K562 (cell line): ENCODE data around the gene DCAF12. TPM values are rescaled to one million over a fixed set of nuclear protein-coding genes. Genes with fewer than 3 reads are reported as not detected.

ENCODE experiments used
- CHCHD3 ChIP-seq: fragments of 250-450 bp; sonication (Bioruptor Pico); IDR thresholded peaks from 2 replicates; pipeline ENCODE4 v2.1.2; 2022; ENCODE audit warnings: mild to moderate bottlenecking
- DLX4 ChIP-seq: fragments of 250-450 bp; sonication (Bioruptor Pico); IDR thresholded peaks from 2 replicates; pipeline ENCODE4 v1.6.1; 2021; ENCODE audit warnings: mild to moderate bottlenecking
- E2F6 ChIP-seq, 2 experiments: IDR thresholded peaks; 2 replicates each; pipeline ENCODE4 v1.6.1; 2011; ENCODE audit warnings: borderline replicate concordance in 1 of 2, control low read depth in 1 of 2, low read depth in 1 of 2, low read length in 1 of 2, mild to moderate bottlenecking in 1 of 2, mixed read lengths in 1 of 2, moderate library complexity in 1 of 2; ENCODE audit not compliant: insufficient read depth in 1 of 2, insufficient read length in 1 of 2, poor library complexity in 1 of 2, severe bottlenecking in 1 of 2; ENCODE audit errors: extremely low read depth in 1 of 2
- ETS2 ChIP-seq: IDR thresholded peaks from 2 replicates; pipeline ENCODE4 v1.6.1; 2016; ENCODE audit warnings: borderline replicate concordance, missing genetic modification characterization, mild to moderate bottlenecking, moderate library complexity, missing compliant biosample characterization; ENCODE audit not compliant: poor library complexity, severe bottlenecking
- HSF4 ChIP-seq: fragments of 250-450 bp; sonication (Bioruptor Pico); IDR thresholded peaks from 2 replicates; pipeline ENCODE4 v2.1.2; 2022; ENCODE audit warnings: mild to moderate bottlenecking, moderate library complexity, borderline replicate concordance
- KAT2B ChIP-seq: IDR thresholded peaks from one replicate; pipeline ENCODE4 v1.6.1; 2012; ENCODE audit warnings: low read depth, mild to moderate bottlenecking, control low read depth, inconsistent platforms, low read length, moderate library complexity
- LCOR ChIP-seq: sonication (generic); formaldehyde crosslinking; IDR thresholded peaks from 2 replicates; pipeline ENCODE4 v1.8.0; 2022; ENCODE audit warnings: mild to moderate bottlenecking, missing genetic modification reagents
- RBBP5 ChIP-seq: fragments of 200-600 bp; sonication (generic); IDR thresholded peaks from 2 replicates; pipeline ENCODE4 v1.6.1; 2012; ENCODE audit warnings: borderline replicate concordance, mild to moderate bottlenecking, low read length, control low read depth, inconsistent platforms; ENCODE audit not compliant: insufficient read depth, poor library complexity, severe bottlenecking
- SIRT6 ChIP-seq: IDR thresholded peaks from one replicate; pipeline ENCODE4 v1.6.1; 2012; ENCODE audit warnings: low read depth, mild to moderate bottlenecking, control low read depth, inconsistent platforms, low read length, moderate library complexity
- SMAD2 ChIP-seq: fragments of 150-350 bp; IDR thresholded peaks from 2 replicates; pipeline ENCODE4 v1.6.1; 2014; ENCODE audit warnings: low read depth, mild to moderate bottlenecking, low read length
- TAF7 ChIP-seq: fragments of 450-650 bp; IDR thresholded peaks from 2 replicates; pipeline ENCODE4 v1.6.1; 2016; ENCODE audit warnings: missing genetic modification characterization, missing compliant biosample characterization
- TEAD4 ChIP-seq, 2 experiments: sonication (generic) in 1 of 2; formaldehyde crosslinking in 1 of 2; IDR thresholded peaks; 2 replicates each; pipeline versions ENCODE4 v1.6.1 to v1.8.0; 2012 to 2022; ENCODE audit warnings: borderline replicate concordance in 1 of 2, inconsistent platforms in 1 of 2, low read length in 1 of 2, mild to moderate bottlenecking in 1 of 2, missing genetic modification reagents in 1 of 2
- ZBTB7A ChIP-seq: IDR thresholded peaks from 2 replicates; pipeline ENCODE4 v1.6.1; 2011; ENCODE audit warnings: low read depth, mild to moderate bottlenecking, low read length, moderate library complexity, borderline replicate concordance; ENCODE audit not compliant: control insufficient read depth
- ZFP30 ChIP-seq: fragments of 250-450 bp; sonication (Bioruptor Pico); IDR thresholded peaks from 2 replicates; pipeline ENCODE4 v1.8.0; 2022; ENCODE audit warnings: moderate library complexity, mild to moderate bottlenecking, inconsistent platforms, borderline replicate concordance
- polyA plus RNA-seq, 8 experiments: library from polyadenylated mRNA; depleted of rRNA in 4 of 8; stranded (reverse) in 5 of 8; unstranded in 3 of 8; fragments of >200 nt; fragmentation: Nextera tagmentation in 2 of 8; fragmentation: Illumina TruSeq in 1 of 8; extraction: Ambion mirVana in 2 of 8; extraction: Trizol in 1 of 8; gene quantifications; 2 replicates each; pipeline versions ENCODE4 v1.2.1 to v1.2.3, GENCODE V29; 2011 to 2014; ENCODE audit warnings: inconsistent platforms in 1 of 8, missing spikeins in 1 of 8
- total RNA-seq, 7 experiments: library from RNA; depleted of rRNA in 6 of 7; stranded (reverse); fragments of >200 nt in 6 of 7; fragmentation: Illumina TruSeq in 2 of 7; extraction: Trizol in 2 of 7; gene quantifications; 2 replicates each; pipeline versions ENCODE4 v1.2.1 to v1.2.3, GENCODE V29; 2011 to 2021; ENCODE audit warnings: low replicate concordance in 1 of 7

The DCAF12 gene
- total and polyA plus RNA-seq, 9 of the 15 experiments (the other 6 are each of a cell fraction or from before 2014, with no cell fraction given) = 10.9 to 59.6 (median 30.8) TPM

GRCh38 chr9:34047864-34048726 lies 78.4 kb downstream of the DCAF12 start (continued):
- TF ChIP-seq E2F6 (IDR thresholded peaks at IDR 0.05; ENCODE audit: borderline replicate concordance in 1 of 2, extremely low read depth in 1 of 2, insufficient read depth in 1 of 2, insufficient read length in 1 of 2, low read depth in 1 of 2, low read length in 1 of 2, poor library complexity in 1 of 2, severe bottlenecking in 1 of 2) (peak in 1 of 2 experiments; percentile 8), LCOR (CRISPR knock-in tag) (0 out of 2 replicates have a peak, but pooled peaks have one; percentile 22), SIRT6 (no peak), CHCHD3 (CRISPR knock-in tag) (no peak), ZFP30 (CRISPR knock-in tag) (no peak), ETS2 (tag) (no peak), ZBTB7A (peak; percentile 50; the same call in 1 of the 2 replicates), SMAD2 (no peak), TAF7 (no peak), KAT2B (no peak), RBBP5 (peak; percentile 4), TEAD4 (IDR thresholded peaks at IDR 0.05; ENCODE audit: low read length) (no peak), TEAD4 (CRISPR knock-in tag; IDR thresholded peaks at IDR 0.05; ENCODE audit: borderline replicate concordance) (no peak), DLX4 (CRISPR knock-in tag) (no peak), HSF4 (no peak)
